Measurements from ENCODE around the gene MYH10.

The MYH10 gene

DNA sequence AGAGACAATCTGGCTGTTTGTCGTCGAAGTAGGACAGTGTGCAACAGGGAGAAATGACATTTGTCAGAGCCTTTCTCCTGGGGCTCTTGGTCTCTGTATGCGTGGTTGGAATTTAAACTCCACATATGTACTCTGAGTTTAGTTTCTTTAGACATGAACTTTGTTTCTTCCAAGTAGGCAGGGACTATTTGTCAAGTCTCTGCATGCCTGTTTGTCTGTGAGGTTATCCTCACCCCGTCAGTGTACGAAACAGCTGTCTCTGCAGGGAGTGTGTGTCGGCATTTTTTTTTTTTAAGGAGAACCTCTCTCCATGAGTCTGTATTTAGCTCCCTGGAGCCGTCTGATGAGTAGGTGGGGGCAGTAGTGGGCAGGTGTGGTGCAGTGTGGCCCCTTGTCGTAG, 165.2 kb downstream of the MYH10 start:
- no peaks in the 10 kb centered on the region for H3K4me1 ChIP-seq (ENCODE audit: low read length)
- H3K9ac ChIP-seq (ENCODE audit: low read length): no peak overlapping the region
- no peaks in the 10 kb centered on the region; the same call in none of the 2 replicates for H3K36me3 ChIP-seq (replicated peaks; ENCODE audit: insufficient read depth, low read length)
- no peaks in the 10 kb centered on the region for H3K27me3 ChIP-seq (replicated peaks; ENCODE audit: insufficient read depth, low read length)
- H3K9me3 ChIP-seq (replicated peaks; ENCODE audit: insufficient read depth, low read length): no peaks in the 10 kb centered on the region
- no peak overlapping the region for H3K4me2 ChIP-seq (ENCODE audit: low read depth, low read length)
- DNase-seq: no peak
- no peaks in the 10 kb centered on the region for H3F3A ChIP-seq (ENCODE audit: insufficient read depth, low read length)
- TF ChIP-seq EZH2 (optimal IDR thresholded peaks at IDR 0.05; ENCODE audit: low read depth, low read length) (no peak), EZH2phosphoT487 (IDR thresholded peaks at IDR 0.05; ENCODE audit: low read length) (no peak)
- no peak overlapping the region for H2AFZ ChIP-seq (ENCODE audit: low read length)
- H3K27ac ChIP-seq (ENCODE audit: low read length): no peak overlapping the region
- H3K4me3 ChIP-seq (ENCODE audit: low read length): no peak overlapping the region
- no peaks in the 10 kb centered on the region for H4K20me1 ChIP-seq (ENCODE audit: insufficient read depth, low read length)
- H3K79me2 ChIP-seq (ENCODE audit: low read length): peaks cover 52% of the 10 kb centered on the region
- no peaks in the 10 kb centered on the region for H3K9me2 ChIP-seq (replicated peaks; ENCODE audit: insufficient read depth, low read length)

DNA sequence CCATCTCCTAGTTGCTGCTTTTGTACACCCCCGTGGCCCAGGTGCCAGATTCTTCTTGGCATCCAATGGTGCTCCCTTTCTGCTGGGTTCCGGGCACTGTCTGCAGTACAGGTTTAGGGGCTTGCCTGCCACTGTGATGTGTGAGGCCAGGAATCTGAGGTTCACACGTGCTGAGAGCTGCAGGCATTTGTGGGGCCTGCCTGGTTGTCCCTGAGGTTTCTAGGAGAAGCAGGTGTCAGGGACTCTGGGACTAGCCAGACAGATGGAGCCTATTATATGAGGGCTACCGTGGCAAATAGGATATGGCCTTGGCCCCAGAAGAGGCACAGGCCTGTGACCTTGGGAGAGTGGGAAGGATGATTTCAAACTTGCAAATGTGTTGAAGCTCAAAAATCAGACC, 165.6 kb downstream of the MYH10 start:
- Histone ChIP-seq H2AFZ (ENCODE audit: low read length) (no peak overlapping the region), H3K9me2 (replicated peaks; ENCODE audit: insufficient read depth, low read length) (no peaks in the 10 kb centered on the region), H3K4me3 (ENCODE audit: low read length) (no peak overlapping the region), H3K27me3 (replicated peaks; ENCODE audit: insufficient read depth, low read length) (no peaks in the 10 kb centered on the region), H3K4me2 (ENCODE audit: low read depth, low read length) (no peak overlapping the region), H4K20me1 (ENCODE audit: insufficient read depth, low read length) (no peaks in the 10 kb centered on the region), H3K27ac (ENCODE audit: low read length) (no peak overlapping the region), H3K79me2 (ENCODE audit: low read length) (peaks cover 55% of the 10 kb centered on the region), H3K36me3 (replicated peaks; ENCODE audit: insufficient read depth, low read length) (no peaks in the 10 kb centered on the region; the same call in none of the 2 replicates), H3F3A (ENCODE audit: insufficient read depth, low read length) (no peaks in the 10 kb centered on the region), H3K9ac (ENCODE audit: low read length) (no peak overlapping the region), H3K4me1 (ENCODE audit: low read length) (no peaks in the 10 kb centered on the region), H3K9me3 (replicated peaks; ENCODE audit: insufficient read depth, low read length) (no peaks in the 10 kb centered on the region)
- TF ChIP-seq, protein P1, sequence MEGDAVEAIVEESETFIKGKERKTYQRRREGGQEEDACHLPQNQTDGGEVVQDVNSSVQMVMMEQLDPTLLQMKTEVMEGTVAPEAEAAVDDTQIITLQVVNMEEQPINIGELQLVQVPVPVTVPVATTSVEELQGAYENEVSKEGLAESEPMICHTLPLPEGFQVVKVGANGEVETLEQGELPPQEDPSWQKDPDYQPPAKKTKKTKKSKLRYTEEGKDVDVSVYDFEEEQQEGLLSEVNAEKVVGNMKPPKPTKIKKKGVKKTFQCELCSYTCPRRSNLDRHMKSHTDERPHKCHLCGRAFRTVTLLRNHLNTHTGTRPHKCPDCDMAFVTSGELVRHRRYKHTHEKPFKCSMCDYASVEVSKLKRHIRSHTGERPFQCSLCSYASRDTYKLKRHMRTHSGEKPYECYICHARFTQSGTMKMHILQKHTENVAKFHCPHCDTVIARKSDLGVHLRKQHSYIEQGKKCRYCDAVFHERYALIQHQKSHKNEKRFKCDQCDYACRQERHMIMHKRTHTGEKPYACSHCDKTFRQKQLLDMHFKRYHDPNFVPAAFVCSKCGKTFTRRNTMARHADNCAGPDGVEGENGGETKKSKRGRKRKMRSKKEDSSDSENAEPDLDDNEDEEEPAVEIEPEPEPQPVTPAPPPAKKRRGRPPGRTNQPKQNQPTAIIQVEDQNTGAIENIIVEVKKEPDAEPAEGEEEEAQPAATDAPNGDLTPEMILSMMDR (IDR thresholded peaks at IDR 0.05; ENCODE audit: low read length): no peak
- TF ChIP-seq EZH2phosphoT487 (IDR thresholded peaks at IDR 0.05; ENCODE audit: low read length) (no peak), EZH2 (optimal IDR thresholded peaks at IDR 0.05; ENCODE audit: low read depth, low read length) (no peak)
- no peak for DNase-seq

DNA sequence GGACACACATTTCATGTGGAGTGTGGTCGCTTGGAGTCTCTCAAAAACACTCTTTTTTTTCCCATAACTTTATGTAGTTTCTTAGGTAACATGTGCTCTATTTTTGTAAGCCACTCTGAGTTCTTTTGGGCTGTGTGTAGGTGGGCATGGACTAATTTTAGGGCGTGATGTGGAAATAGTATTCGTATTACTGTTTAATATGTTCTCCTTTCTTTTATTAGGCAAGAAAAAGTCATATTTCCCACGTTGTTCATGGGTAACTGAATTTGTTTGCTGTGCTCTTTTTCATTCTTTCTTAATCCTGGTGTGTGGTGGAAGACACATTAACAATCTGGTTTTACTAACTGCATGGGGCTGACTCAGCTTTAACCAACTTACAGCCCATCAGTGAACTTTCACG, 167.4 kb downstream of the MYH10 start:
- H3F3A ChIP-seq (ENCODE audit: insufficient read depth, low read length): no peaks in the 10 kb centered on the region
- TF ChIP-seq, protein P1 (IDR thresholded peaks at IDR 0.05; ENCODE audit: low read length): no peak
- TF ChIP-seq EZH2phosphoT487 (IDR thresholded peaks at IDR 0.05; ENCODE audit: low read length) (no peak), EZH2 (optimal IDR thresholded peaks at IDR 0.05; ENCODE audit: low read depth, low read length) (no peak)

DNA sequence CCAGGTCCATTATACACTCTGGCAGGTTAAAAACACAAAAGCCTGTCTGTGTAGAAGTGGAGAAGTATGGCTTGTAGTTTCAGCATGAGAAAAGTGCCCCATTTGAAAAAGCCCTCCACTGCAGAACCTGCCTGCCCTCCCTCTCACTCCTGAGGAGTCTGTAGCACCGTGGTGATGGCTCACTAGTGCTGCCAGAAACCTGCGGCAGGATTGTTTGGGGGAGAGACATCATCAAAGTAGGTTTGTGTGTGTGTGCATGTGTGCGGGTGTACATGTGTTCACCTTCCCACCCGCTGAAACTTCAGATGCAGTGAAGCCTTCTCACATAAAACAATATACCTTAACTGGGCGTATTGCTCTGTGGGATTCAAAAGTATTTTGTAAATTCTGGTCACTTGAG, 168.0 kb downstream of the MYH10 start:
- Histone ChIP-seq H3K36me3 (replicated peaks; ENCODE audit: insufficient read depth, low read length) (no peaks in the 10 kb centered on the region; the same call in 1 of the 2 replicates), H3K4me3 (ENCODE audit: low read length) (no peak overlapping the region), H3K9me3 (replicated peaks; ENCODE audit: insufficient read depth, low read length) (no peaks in the 10 kb centered on the region), H3K27ac (ENCODE audit: low read length) (no peak overlapping the region), H3F3A (ENCODE audit: insufficient read depth, low read length) (no peaks in the 10 kb centered on the region), H2AFZ (ENCODE audit: low read length) (no peak overlapping the region), H3K27me3 (replicated peaks; ENCODE audit: insufficient read depth, low read length) (no peaks in the 10 kb centered on the region), H3K9ac (ENCODE audit: low read length) (no peak overlapping the region), H4K20me1 (ENCODE audit: insufficient read depth, low read length) (no peaks in the 10 kb centered on the region), H3K9me2 (replicated peaks; ENCODE audit: insufficient read depth, low read length) (no peaks in the 10 kb centered on the region), H3K79me2 (ENCODE audit: low read length) (peaks cover 62% of the 10 kb centered on the region), H3K4me1 (ENCODE audit: low read length) (no peaks in the 10 kb centered on the region), H3K4me2 (ENCODE audit: low read depth, low read length) (no peak overlapping the region)
- DNase-seq: no peak
- TF ChIP-seq, protein P1 (IDR thresholded peaks at IDR 0.05; ENCODE audit: low read length): no peak
- TF ChIP-seq EZH2 (optimal IDR thresholded peaks at IDR 0.05; ENCODE audit: low read depth, low read length) (no peak), EZH2phosphoT487 (IDR thresholded peaks at IDR 0.05; ENCODE audit: low read length) (no peak)

More for the DNA sequence above, 167.4 kb downstream of the MYH10 start:
- Histone ChIP-seq H2AFZ (ENCODE audit: low read length) (no peak overlapping the region), H3K36me3 (replicated peaks; ENCODE audit: insufficient read depth, low read length) (no peaks in the 10 kb centered on the region; the same call in none of the 2 replicates), H3K9me2 (replicated peaks; ENCODE audit: insufficient read depth, low read length) (no peaks in the 10 kb centered on the region), H3K79me2 (ENCODE audit: low read length) (peaks cover 61% of the 10 kb centered on the region), H3K27me3 (replicated peaks; ENCODE audit: insufficient read depth, low read length) (no peaks in the 10 kb centered on the region), H3K27ac (ENCODE audit: low read length) (no peak overlapping the region), H3K9ac (ENCODE audit: low read length) (no peak overlapping the region), H3K4me1 (ENCODE audit: low read length) (no peaks in the 10 kb centered on the region), H4K20me1 (ENCODE audit: insufficient read depth, low read length) (no peaks in the 10 kb centered on the region), H3K4me2 (ENCODE audit: low read depth, low read length) (no peak overlapping the region), H3K4me3 (ENCODE audit: low read length) (no peak overlapping the region), H3K9me3 (replicated peaks; ENCODE audit: insufficient read depth, low read length) (no peaks in the 10 kb centered on the region)
- no peak for DNase-seq

Data from MM.1S (cell line).